SK-N-MC (cell line): ENCODE data around the gene AURKAIP1.

Experiments used
- EZH2 ChIP-seq: fragments of 200-600 bp; sonication (generic); IDR thresholded peaks from one replicate; pipeline ENCODE4 v1.6.1; 2017; ENCODE audit warnings: antibody characterized with exemption
- POLR2AphosphoS5 ChIP-seq: IDR thresholded peaks from 2 replicates; pipeline ENCODE4 v1.6.1; 2012; ENCODE audit warnings: mild to moderate bottlenecking, low read depth, low read length, borderline replicate concordance

DNA sequence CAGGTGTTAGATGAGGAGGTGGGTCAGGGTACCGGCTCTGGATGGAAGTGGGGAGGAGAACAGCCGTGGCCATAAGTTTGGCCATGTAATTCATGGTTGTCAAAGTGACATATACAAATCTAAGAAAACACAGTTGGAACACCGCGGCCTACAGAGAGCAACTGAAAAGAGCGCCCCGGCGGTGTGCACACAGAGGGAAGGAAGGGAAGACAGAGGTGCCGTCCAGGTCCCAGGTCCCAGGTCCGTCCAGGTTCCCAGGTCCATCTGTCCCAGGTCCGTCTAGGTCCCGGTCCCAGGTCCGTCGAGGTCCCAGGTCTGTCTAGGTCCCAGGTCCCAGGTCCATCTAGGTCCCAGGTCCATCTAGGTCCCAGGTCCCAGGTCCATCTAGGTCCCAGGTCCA is 36.6 kb upstream of the AURKAIP1 start:
- TF ChIP-seq EZH2 (no peak), POLR2AphosphoS5 (peak; percentile 31; the same call in 1 of the 2 replicates)
